ENCODE results near the gene TASP1.

The TASP1 gene

DNA sequence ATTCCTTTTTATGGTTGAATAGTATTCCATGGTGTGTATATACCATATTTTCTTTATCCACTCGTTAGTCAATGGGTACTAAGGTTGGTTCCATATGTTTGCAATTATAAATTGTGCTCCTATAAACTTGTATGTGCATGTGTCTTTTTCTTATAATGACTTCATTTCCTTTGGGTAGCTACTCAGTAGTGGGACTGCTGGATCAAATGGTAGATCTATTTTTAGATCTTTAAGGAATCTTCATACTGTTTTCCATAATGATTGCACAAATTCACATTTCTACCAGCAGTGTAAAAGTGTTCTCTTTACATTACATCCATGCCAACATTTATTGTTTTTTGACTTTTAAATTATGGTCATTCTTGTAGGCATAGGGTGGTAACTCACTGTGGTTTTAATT lies 164.3 kb downstream of the TASP1 start:
- no peaks in the 10 kb centered on the region for H3K27me3 Mint-ChIP-seq
- no peaks in the 10 kb centered on the region for H3K4me1 Mint-ChIP-seq (ENCODE audit: low read depth)
- no peak overlapping the region for H3K27ac Mint-ChIP-seq
- H3K9me3 Mint-ChIP-seq = peaks cover 12% of the 10 kb centered on the region
- peaks cover 49% of the 10 kb centered on the region for H3K36me3 Mint-ChIP-seq (ENCODE audit: low read depth)
- DNase-seq = no peak
- H3K4me3 Mint-ChIP-seq = no peak overlapping the region

DNA sequence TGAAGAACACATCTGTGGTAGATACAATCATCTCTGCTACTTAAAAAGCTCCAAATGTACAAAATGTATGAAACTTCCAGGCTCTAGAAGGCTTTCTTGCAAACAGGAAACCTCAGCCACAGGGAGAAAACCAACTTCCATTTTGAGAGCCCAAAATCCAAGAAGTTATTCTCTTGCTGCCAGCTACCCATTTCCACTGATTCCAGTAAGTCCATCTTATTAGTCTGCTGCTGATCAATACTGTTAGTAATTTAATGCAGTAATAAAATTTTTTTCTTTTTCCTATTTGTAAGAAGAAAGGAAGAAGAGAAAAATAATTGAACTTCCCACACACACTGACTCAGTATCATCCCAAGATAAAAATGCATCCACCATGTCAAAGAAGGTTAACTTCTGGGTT lies 169.5 kb downstream of the TASP1 start:
- peaks cover 12% of the 10 kb centered on the region for H3K9me3 Mint-ChIP-seq
- no peaks in the 10 kb centered on the region for H3K4me1 Mint-ChIP-seq (ENCODE audit: low read depth)
- no peak overlapping the region for H3K4me3 Mint-ChIP-seq
- no peak overlapping the region for H3K27ac Mint-ChIP-seq
- DNase-seq = no peak
- H3K36me3 Mint-ChIP-seq (ENCODE audit: low read depth) = peaks cover 52% of the 10 kb centered on the region
- no peaks in the 10 kb centered on the region for H3K27me3 Mint-ChIP-seq

DNA sequence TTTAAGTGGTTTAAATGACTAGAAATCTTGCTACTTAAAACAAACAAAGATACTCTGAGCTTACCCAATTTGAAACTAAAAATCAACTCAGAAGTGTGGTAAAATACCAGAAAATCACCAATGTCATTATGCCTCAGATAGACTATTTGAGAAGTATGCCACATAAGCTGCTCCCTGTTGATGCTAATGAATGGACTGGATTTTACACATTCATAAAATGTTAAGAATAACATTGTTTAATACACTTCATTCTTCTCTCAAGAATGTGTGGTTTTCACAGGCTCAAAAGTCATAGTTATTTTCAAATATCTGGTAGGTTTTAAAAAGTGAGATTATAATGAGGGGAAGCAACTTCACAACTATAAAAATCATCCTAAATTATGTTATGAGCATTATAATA lies 170.6 kb downstream of the TASP1 start:
- Mint-ChIP-seq H3K4me1 (ENCODE audit: low read depth) (no peaks in the 10 kb centered on the region), H3K36me3 (ENCODE audit: low read depth) (peaks cover 52% of the 10 kb centered on the region), H3K4me3 (no peak overlapping the region), H3K9me3 (peaks cover 7% of the 10 kb centered on the region), H3K27ac (no peak overlapping the region), H3K27me3 (no peaks in the 10 kb centered on the region)
- DNase-seq = no peak

DNA sequence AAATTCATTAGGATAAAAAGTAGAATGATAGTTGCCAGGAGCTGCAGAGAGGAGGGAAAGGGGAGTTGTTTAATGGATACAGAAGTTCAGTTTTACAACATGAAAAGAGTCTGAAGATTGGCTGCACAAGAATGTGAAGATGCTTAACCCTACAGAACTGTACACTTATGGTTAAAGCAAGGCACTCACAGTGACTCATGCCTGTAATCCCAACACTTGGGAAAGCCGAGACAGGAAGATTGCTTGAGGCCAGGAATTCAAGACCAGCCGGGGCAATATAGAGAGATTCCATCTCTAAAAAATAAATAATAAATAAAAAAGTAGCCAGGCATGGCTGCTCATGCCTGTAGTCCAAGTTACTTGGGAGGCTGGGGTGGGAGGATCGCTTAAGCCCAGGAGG lies 174.0 kb downstream of the TASP1 start:
- no peaks in the 10 kb centered on the region for H3K27me3 Mint-ChIP-seq
- H3K36me3 Mint-ChIP-seq (ENCODE audit: low read depth) = peaks cover 31% of the 10 kb centered on the region
- H3K9me3 Mint-ChIP-seq = no peaks in the 10 kb centered on the region
- no peaks in the 10 kb centered on the region for H3K4me1 Mint-ChIP-seq (ENCODE audit: low read depth)
- no peak for DNase-seq
- H3K4me3 Mint-ChIP-seq = no peak overlapping the region
- H3K27ac Mint-ChIP-seq = no peak overlapping the region

DNA sequence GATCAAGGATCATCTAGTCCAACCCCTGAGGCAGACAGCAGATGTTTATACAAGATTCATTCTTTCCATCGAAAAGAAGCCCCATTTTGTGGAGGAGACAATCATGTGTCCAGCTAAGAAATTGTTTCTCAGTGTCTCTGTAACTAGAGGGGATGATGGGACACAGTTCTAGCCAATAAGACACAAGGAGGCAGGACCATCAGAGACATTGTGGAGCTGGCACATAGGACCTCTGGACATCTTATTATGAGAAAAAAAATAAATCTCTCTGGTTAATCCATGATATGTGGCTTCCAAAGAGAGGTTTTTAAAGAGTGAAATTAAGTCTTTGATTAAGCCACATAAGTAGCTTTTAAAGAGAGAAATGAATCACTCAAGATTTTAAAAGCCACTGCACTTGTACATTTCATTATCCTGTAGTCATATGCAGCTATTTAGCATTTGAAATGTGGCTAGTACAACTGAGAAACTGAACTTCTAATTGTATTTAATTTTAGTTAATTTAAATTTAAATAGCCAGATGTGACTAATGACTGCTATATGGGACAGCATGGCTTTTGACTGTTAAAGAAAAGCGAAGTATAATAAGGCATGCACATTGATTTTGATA lies 176.8 kb downstream of the TASP1 start:
- DNase-seq = no peak
- no peaks in the 10 kb centered on the region for H3K9me3 Mint-ChIP-seq
- no peaks in the 10 kb centered on the region for H3K27me3 Mint-ChIP-seq
- no peak overlapping the region for H3K4me3 Mint-ChIP-seq
- H3K36me3 Mint-ChIP-seq (ENCODE audit: low read depth) = peaks cover 14% of the 10 kb centered on the region
- no peaks in the 10 kb centered on the region for H3K4me1 Mint-ChIP-seq (ENCODE audit: low read depth)
- no peak overlapping the region for H3K27ac Mint-ChIP-seq

DNA sequence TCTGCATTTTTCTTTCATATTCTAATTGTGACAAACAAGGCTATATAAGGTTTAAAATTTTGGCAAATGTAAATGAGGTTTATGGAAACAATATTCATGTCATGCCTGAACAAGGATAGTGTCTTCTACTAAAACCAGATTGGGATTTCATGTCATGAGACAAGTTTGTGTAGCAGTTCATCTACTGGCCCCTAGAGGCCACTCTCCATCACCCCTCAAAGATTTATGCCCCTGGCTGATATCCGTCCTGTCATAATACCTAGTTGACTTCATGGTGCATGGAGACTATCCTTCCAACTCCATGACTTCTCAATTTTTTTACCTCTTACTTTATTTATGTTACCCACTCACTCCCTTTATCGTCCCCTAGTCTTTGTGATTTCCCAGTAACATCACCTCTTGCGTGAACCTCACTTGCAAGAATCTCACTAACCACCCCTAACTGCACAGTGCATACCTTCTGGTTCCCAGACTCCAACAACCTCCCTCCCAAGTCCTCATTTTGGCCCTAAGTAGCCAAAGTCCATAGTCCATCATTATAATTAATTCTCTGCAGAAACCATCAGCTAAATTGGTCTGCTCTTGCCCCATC lies 179.8 kb downstream of the TASP1 start:
- no peak overlapping the region for H3K4me3 Mint-ChIP-seq
- H3K36me3 Mint-ChIP-seq (ENCODE audit: low read depth) = peaks cover 13% of the 10 kb centered on the region
- no peak for DNase-seq
- no peaks in the 10 kb centered on the region for H3K27me3 Mint-ChIP-seq
- H3K4me1 Mint-ChIP-seq (ENCODE audit: low read depth) = no peaks in the 10 kb centered on the region
- no peaks in the 10 kb centered on the region for H3K9me3 Mint-ChIP-seq
- no peak overlapping the region for H3K27ac Mint-ChIP-seq

DNA sequence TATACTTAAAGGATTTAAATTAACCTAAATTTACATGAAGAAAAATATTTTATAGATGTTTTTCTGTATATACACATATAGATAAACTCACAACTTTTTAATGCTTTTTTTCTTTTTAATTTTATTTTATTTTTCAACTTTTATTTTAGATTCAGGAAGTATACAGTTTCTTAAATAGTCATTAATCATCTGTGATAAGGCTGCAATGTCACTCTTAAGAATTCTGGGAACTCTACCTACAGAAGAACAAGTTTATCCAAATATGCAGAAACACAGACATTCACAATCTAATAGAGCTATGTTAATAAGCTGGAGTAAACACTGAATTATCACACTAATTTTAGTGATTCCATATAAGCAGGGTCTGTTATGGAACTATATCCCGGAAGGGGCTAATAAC lies 181.2 kb downstream of the TASP1 start:
- no peak overlapping the region for H3K27ac Mint-ChIP-seq
- no peaks in the 10 kb centered on the region for H3K27me3 Mint-ChIP-seq
- peaks cover 26% of the 10 kb centered on the region for H3K36me3 Mint-ChIP-seq (ENCODE audit: low read depth)
- no peak overlapping the region for H3K4me3 Mint-ChIP-seq
- peaks cover 7% of the 10 kb centered on the region for H3K9me3 Mint-ChIP-seq
- no peak for DNase-seq
- no peaks in the 10 kb centered on the region for H3K4me1 Mint-ChIP-seq (ENCODE audit: low read depth)

DNA sequence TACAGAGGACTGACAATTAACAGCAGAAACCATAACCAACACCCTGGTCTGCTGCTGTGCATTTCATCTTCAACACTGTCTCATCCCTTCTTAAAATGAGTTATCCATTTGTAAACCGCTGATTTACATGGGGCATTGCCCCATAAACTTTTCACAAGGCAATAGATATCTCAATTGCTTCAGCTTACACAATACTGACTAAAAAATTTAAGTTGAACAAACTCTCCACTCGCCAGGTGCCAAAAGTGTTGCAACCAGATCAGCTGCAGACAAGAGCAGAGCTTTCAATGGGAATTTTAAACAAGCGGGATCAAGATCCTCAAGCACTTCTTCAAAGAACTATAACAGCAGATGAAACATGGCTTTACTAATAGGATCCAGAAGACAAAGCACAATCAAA lies 183.0 kb downstream of the TASP1 start:
- Mint-ChIP-seq H3K9me3 (peaks cover 7% of the 10 kb centered on the region), H3K27me3 (no peaks in the 10 kb centered on the region), H3K4me3 (no peak overlapping the region), H3K36me3 (ENCODE audit: low read depth) (peaks cover 39% of the 10 kb centered on the region), H3K4me1 (ENCODE audit: low read depth) (no peaks in the 10 kb centered on the region), H3K27ac (no peak overlapping the region)
- no peak for DNase-seq

DNA sequence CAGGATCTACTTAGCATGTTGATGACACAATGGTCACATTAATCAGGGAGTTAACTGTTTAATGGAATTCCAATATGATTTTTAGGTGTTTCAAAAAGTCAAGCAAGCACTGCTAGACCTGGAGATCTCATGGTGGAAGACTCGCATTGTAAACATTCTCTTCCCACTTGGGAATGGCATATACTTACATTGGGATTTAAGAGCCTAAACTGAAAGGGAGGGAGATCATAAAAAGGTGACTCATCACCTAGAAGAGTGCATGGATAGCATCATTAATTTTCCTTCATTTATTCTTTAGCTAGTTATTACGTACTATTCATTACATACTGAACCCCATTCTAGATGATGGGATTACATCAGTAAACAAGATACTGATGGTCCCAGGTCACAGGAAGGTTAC lies 185.4 kb downstream of the TASP1 start:
- no peak overlapping the region for H3K4me3 Mint-ChIP-seq

DNA sequence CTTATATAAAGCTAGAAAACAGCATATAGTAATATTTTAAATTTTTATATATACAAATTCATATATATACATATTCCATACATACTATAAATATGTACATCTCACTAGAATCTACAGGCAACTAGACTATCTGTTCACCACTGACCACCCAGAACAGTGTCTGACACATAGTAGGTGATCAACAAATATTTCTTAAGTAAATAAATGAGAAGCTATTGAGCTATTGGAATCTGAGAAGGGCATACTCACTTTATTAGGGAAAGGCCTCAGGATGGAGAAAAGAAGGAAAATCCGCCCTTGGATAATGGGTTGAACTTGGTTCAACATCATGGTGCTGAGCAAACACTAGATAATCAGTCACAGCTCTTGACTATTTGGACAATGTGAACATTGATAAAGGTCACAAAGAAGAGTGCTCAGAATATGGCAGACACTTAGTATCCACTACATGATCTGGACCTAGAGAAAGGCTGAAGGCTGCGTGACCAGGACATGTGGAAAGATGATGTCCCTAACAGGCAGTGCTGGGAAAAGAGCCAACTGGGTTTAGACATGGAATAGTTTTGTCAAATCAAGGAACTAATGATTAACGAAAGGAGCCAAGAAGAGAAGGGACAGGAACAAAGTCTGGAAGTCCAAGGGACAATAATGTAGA lies 186.1 kb downstream of the TASP1 start:
- peaks cover 7% of the 10 kb centered on the region for H3K9me3 Mint-ChIP-seq

More for the DNA sequence above, 185.4 kb downstream of the TASP1 start:
- H3K9me3 Mint-ChIP-seq = peaks cover 7% of the 10 kb centered on the region
- H3K36me3 Mint-ChIP-seq (ENCODE audit: low read depth) = peaks cover 46% of the 10 kb centered on the region
- H3K27me3 Mint-ChIP-seq = no peaks in the 10 kb centered on the region
- H3K4me1 Mint-ChIP-seq (ENCODE audit: low read depth) = no peaks in the 10 kb centered on the region
- H3K27ac Mint-ChIP-seq = no peak overlapping the region
- DNase-seq = no peak

DNA sequence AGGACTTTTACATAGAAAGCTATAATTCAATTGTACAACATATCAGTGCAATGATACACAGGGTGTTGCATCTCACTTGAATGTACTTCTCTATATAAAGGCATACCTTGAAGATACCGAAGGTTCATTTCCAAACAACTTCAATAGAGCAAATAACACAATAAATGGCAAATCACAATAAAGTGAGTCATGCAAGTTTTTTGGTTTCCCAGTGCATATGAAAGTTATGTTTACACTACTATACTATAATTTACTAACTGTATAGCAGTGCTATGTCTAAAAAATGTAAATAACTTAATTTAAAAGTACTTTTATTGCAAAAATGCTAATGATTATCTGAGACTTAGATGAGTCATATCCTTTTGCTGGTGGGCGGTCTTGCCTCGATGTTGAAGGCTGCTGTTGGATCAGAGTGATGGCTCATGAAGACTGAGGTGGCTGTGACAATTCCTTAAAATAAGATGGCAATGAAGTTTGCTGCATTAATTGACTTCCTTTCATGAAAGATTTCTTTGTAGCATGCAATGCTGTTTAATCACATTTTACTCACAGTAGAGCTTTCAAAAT lies 188.8 kb downstream of the TASP1 start:
- Mint-ChIP-seq H3K27me3 (no peaks in the 10 kb centered on the region), H3K4me1 (ENCODE audit: low read depth) (no peaks in the 10 kb centered on the region), H3K36me3 (ENCODE audit: low read depth) (peaks cover 43% of the 10 kb centered on the region), H3K4me3 (no peak overlapping the region), H3K27ac (no peak overlapping the region), H3K9me3 (peaks cover 7% of the 10 kb centered on the region)
- DNase-seq = no peak

More for the DNA sequence above, 186.1 kb downstream of the TASP1 start:
- Mint-ChIP-seq H3K4me1 (ENCODE audit: low read depth) (no peaks in the 10 kb centered on the region), H3K27me3 (no peaks in the 10 kb centered on the region), H3K27ac (no peak overlapping the region), H3K36me3 (ENCODE audit: low read depth) (peaks cover 46% of the 10 kb centered on the region), H3K4me3 (no peak overlapping the region)
- DNase-seq = no peak

DNA sequence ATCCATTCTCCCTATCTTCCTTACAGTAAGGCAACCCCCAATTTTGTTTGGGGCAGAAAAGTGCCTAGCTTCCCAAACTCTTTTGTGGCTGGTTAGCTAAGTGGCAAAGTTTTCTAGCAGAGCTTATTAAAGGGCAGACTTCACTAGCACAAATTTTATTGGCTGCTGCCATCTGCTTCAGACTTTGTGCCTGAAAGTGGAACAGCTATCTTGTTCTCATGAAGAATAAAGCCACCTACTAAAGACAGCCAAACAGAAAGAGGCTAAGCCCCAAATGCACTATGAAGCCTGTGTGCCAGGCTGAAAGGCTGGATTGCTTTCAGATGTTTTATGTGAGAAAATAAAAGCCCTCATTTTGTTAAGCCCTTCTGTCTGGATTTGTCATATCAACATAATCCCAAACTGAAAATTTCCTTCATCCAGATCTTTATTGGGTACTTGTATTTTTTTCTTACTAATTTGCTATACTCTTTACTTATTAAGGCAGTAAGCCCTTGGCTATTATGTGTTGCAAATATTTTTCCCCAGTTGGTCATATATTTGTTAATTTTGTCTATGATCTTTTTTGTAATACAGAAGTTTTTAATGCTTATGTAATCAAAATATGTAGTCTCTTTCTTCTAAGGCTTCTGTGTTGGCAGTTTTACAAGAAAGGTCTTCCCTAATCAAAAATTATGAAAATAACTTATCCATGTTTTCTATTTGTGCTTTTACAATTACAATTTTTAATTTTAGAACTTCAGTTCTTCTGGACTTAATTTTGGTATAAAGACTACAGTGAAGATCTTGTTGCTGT lies 191.1 kb downstream of the TASP1 start:
- Mint-ChIP-seq H3K36me3 (ENCODE audit: low read depth) (peaks cover 35% of the 10 kb centered on the region), H3K27ac (no peak overlapping the region), H3K4me1 (ENCODE audit: low read depth) (no peaks in the 10 kb centered on the region), H3K4me3 (no peak overlapping the region), H3K9me3 (no peaks in the 10 kb centered on the region), H3K27me3 (no peaks in the 10 kb centered on the region)
- no peak for DNase-seq

DNA sequence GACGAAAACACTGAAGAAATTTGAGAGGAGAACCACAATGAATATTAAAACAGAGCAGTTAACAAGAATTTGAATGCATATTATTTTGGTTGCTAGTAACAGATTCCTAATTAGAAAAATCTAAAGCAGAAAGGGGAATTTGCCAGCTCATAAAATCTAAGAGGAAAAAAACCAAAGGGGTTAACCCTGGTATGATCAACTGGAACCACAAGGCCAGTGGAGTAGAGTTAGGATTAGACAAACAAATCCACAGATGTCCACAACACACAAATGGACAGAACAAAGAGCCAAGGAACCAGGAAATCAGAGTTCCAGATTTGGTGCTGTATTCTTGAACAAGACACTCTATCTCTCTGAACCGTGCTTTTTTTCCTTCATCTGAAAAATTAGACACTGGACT lies 195.0 kb downstream of the TASP1 start:
- no peak for DNase-seq
- Mint-ChIP-seq H3K9me3 (peaks cover 8% of the 10 kb centered on the region), H3K36me3 (ENCODE audit: low read depth) (peaks cover 37% of the 10 kb centered on the region), H3K4me1 (ENCODE audit: low read depth) (no peaks in the 10 kb centered on the region), H3K4me3 (no peak overlapping the region), H3K27ac (no peak overlapping the region), H3K27me3 (no peaks in the 10 kb centered on the region)

DNA sequence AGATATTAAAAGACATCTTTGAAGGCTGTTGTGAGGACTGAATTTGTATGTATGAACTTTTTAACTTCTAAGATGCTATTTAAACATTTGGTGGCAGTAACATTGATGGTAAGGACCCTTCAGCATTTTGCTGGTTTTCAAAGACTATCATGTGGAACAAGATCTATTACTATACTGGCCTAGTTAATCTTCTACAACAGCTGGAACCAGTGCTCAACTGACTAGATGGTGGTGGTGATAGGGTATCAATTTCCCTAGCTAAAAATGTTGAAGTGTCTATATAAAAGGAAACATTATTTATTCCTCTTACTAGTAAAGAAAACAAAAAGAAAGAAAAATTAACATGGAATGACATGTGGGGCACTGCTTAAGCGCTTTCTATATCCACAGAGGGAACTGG lies 195.7 kb downstream of the TASP1 start:
- no peak for DNase-seq
- no peak overlapping the region for H3K27ac Mint-ChIP-seq

More for the DNA sequence above, 195.7 kb downstream of the TASP1 start:
- H3K4me1 Mint-ChIP-seq (ENCODE audit: low read depth) = no peaks in the 10 kb centered on the region
- no peak overlapping the region for H3K4me3 Mint-ChIP-seq
- peaks cover 37% of the 10 kb centered on the region for H3K36me3 Mint-ChIP-seq (ENCODE audit: low read depth)
- peaks cover 8% of the 10 kb centered on the region for H3K9me3 Mint-ChIP-seq
- H3K27me3 Mint-ChIP-seq = no peaks in the 10 kb centered on the region
